OCI-LY1 (cell line): ENCODE data around the gene CSNK1D.
"Not testable (repeated sequence)": the region's sequence is repeated elsewhere in the genome, so short reads cannot be mapped to it uniquely, and the experiment has no call there.

Experiments
- CTCF ChIP-seq: fragments of 200-600 bp; sonication (generic), shearing (Covaris generic); IDR thresholded peaks from 2 replicates; pipeline ENCODE4 v1.5.1; 2017; ENCODE audit warnings: mild to moderate bottlenecking, antibody characterized with exemption, low read length, moderate library complexity, mixed read lengths
- EZH2 ChIP-seq: fragments of 200-600 bp; sonication (generic), shearing (Covaris generic); IDR thresholded peaks from 2 replicates; pipeline ENCODE4 v1.8.0; 2017; ENCODE audit warnings: borderline replicate concordance, mixed run types, mild to moderate bottlenecking, antibody characterized with exemption, low read length, moderate library complexity, mixed read lengths

- not testable (repeated sequence) for TF ChIP-seq EZH2, CTCF
Measured at GRCh38 chr17:82254746-82255145, 18.8 kb downstream of the CSNK1D start.
